ENCODE data around the gene CGB1.
A peak's percentile ranks its signal among the peaks of the same experiment; 100 is the strongest.

The CGB1 gene

GRCh38 chr19:48989701-48990291 is 46.9 kb downstream of the CGB1 start:
- peaks cover 36 to 67% of the 10 kb centered on the region in 2 donors for H3K4me1 Mint-ChIP-seq
- no peak overlapping the region for H3K4me3 Mint-ChIP-seq
- no peaks in the 10 kb centered on the region for H3K27me3 Mint-ChIP-seq
- no peak for ATAC-seq (replicated peaks)
- H3K27ac Mint-ChIP-seq = peak overlapping the region; percentile 6
- peaks cover 57 to 70% of the 10 kb centered on the region in 2 donors for H3K36me3 Mint-ChIP-seq
- DNase-seq = no peak
- H3K9me3 Mint-ChIP-seq = no peaks in the 10 kb centered on the region

GRCh38 chr19:48988860-48989259 is 47.8 kb downstream of the CGB1 start:
- no peaks in the 10 kb centered on the region for H3K9me3 Mint-ChIP-seq
- H3K4me1 Mint-ChIP-seq = peaks cover 32 to 59% of the 10 kb centered on the region in 2 donors
- peaks cover 60 to 68% of the 10 kb centered on the region in 2 donors for H3K36me3 Mint-ChIP-seq
- no peak overlapping the region for H3K27ac Mint-ChIP-seq
- ATAC-seq (replicated peaks) (no peak), DNase-seq (no peak)
- no peak overlapping the region for H3K4me3 Mint-ChIP-seq
- no peaks in the 10 kb centered on the region for H3K27me3 Mint-ChIP-seq

GRCh38 chr19:48988286-48988685 is 48.4 kb downstream of the CGB1 start:
- ATAC-seq (replicated peaks) (no peak), DNase-seq (no peak)
- peaks cover 30 to 57% of the 10 kb centered on the region in 2 donors for H3K4me1 Mint-ChIP-seq
- H3K9me3 Mint-ChIP-seq = no peaks in the 10 kb centered on the region
- no peaks in the 10 kb centered on the region for H3K27me3 Mint-ChIP-seq
- H3K27ac Mint-ChIP-seq = no peak overlapping the region
- peak overlapping the region in 1 of 2 donors; percentile 4 for H3K4me3 Mint-ChIP-seq
- peaks cover 61 to 70% of the 10 kb centered on the region in 2 donors for H3K36me3 Mint-ChIP-seq

GRCh38 chr19:48987323-48987722 is 49.4 kb downstream of the CGB1 start:
- ATAC-seq (replicated peaks) (peak; percentile 16 to 44), DNase-seq (no peak)
- H3K36me3 Mint-ChIP-seq = peaks cover 67 to 77% of the 10 kb centered on the region in 2 donors
- H3K27me3 Mint-ChIP-seq = no peaks in the 10 kb centered on the region
- peaks cover 28 to 59% of the 10 kb centered on the region in 2 donors for H3K4me1 Mint-ChIP-seq
- H3K27ac Mint-ChIP-seq = peak overlapping the region; percentile 48
- H3K4me3 Mint-ChIP-seq = peak overlapping the region; percentile 11 to 13
- no peaks in the 10 kb centered on the region for H3K9me3 Mint-ChIP-seq

GRCh38 chr19:48986211-48986610 is 50.5 kb downstream of the CGB1 start:
- no peak for DNase-seq
- Mint-ChIP-seq H3K27ac (no peak overlapping the region), H3K4me1 (peaks cover 30 to 57% of the 10 kb centered on the region in 2 donors), H3K27me3 (no peaks in the 10 kb centered on the region), H3K9me3 (no peaks in the 10 kb centered on the region), H3K4me3 (no peak overlapping the region), H3K36me3 (peaks cover 67 to 82% of the 10 kb centered on the region in 2 donors)
- no peak for ATAC-seq (replicated peaks)

GRCh38 chr19:48985711-48986110 is 51.0 kb downstream of the CGB1 start:
- no peak for ATAC-seq (replicated peaks)
- peaks cover 26 to 52% of the 10 kb centered on the region in 2 donors for H3K4me1 Mint-ChIP-seq
- peaks cover 62 to 79% of the 10 kb centered on the region in 2 donors for H3K36me3 Mint-ChIP-seq
- H3K4me3 Mint-ChIP-seq = no peak overlapping the region
- no peak overlapping the region for H3K27ac Mint-ChIP-seq
- no peaks in the 10 kb centered on the region for H3K27me3 Mint-ChIP-seq
- DNase-seq = no peak
- no peaks in the 10 kb centered on the region for H3K9me3 Mint-ChIP-seq

All from stimulated activated naive B cell treated with anti-CD40 and anti-IgM and Interleukin-4, amounts not matched to agents 10 μg/mL and 1 μg/mL and 100 μg/mL, for 72 hours (primary cell).